Mucosa of descending colon (tissue), 3 donors: ENCODE results near the gene TEC. TPM values are rescaled to one million over a fixed set of nuclear protein-coding genes. Genes with fewer than 3 reads are reported as not detected.

Experiments
- ATAC-seq: fragments of 200-7000 bp; cut with Tn5 transposase; one replicate; pipeline ENCODE4 v1.9.1; 2020; ENCODE audit warnings: mild to moderate bottlenecking, moderate library complexity
- DNase-seq, 3 donors: peaks; one replicate each; pipeline ENCODE4 v3.0.0-alpha.2; 2020
- H3K36me3 ChIP-seq: fragments of 200-600 bp; one replicate; pipeline ENCODE4 v1.8.0; 2021; ENCODE audit warnings: low read depth, mild to moderate bottlenecking
- H3K4me1 ChIP-seq: fragments of 200-600 bp; one replicate; pipeline ENCODE4 v1.8.0; 2021; ENCODE audit warnings: low read depth, mild to moderate bottlenecking
- H3K4me3 ChIP-seq: fragments of 200-600 bp; one replicate; pipeline ENCODE4 v1.8.0; 2021; ENCODE audit warnings: mild to moderate bottlenecking
- H3K9me3 ChIP-seq: fragments of 200-600 bp; one replicate; pipeline ENCODE4 v1.8.0; 2021; ENCODE audit warnings: mild to moderate bottlenecking
- CTCF ChIP-seq: fragments of 200-600 bp; IDR thresholded peaks from one replicate; pipeline ENCODE4 v1.8.0; 2022; ENCODE audit warnings: antibody characterized with exemption, mild to moderate bottlenecking
- intact Hi-C, 2 donors: fragments of 100-400 bp; cut with DNase I in 1 of 2; cut with micrococcal nuclease in 1 of 2; formaldehyde crosslinking; loops; one replicate each; pipeline versions ENCODE4 v1.11.0 to v1.11.1; 2022; cut with DNase I, micrococcal nuclease
- total RNA-seq, 3 donors: library from RNA; stranded (reverse); fragmentation: NEBNext Ultra II Directional in 2 of 3; extraction: Animal tissue kit (Norgen Biotek cat#: 25700) in 2 of 3; gene quantifications; one replicate each; pipeline versions ENCODE4 v1.2.1 to v1.2.4, GENCODE V29; 2021 to 2023
- donor health status: DM: no; HTN: no; CAD: no; lungs with moderate emphysema.
- donor health status: DM: no; HTN: no; CAD: no.
- donor health status: DM: no; HTN: yes; CAD: no.

The TEC gene
- total RNA-seq, 3 donors from 2014 or later = 3.4 to 4.0 (median 3.8) TPM

DNA sequence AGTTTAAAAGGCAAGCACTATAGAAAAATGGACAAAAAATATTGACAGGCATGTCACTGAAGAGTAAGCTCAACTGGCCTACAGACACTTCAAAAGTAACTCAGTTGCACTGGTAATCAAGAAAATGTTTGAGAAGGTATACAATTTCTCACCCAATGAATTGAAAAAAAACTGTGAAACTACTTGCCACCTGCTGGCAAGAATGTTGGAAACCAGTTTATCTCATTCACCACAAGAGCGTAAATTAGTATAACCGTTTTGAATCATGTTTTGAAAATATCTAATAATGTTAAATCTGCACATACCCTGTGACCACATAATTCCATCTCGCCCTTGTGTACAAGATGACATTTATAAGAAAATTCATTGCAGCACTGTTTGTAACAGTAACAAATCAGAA is 167.3 kb downstream of the TEC start:
- ATAC-seq (no peak), DNase-seq (no peak)
- intact Hi-C loops = no loop called here
- no peak for TF ChIP-seq CTCF
- no peaks in the 10 kb centered on the region for H3K9me3 ChIP-seq
- no peaks in the 10 kb centered on the region for H3K4me1 ChIP-seq
- no peaks in the 10 kb centered on the region for H3K36me3 ChIP-seq
- H3K4me3 ChIP-seq = no peak overlapping the region

GRCh38 chr4:48100256-48100655 is 169.4 kb downstream of the TEC start:
- no peak for TF ChIP-seq CTCF
- Histone ChIP-seq H3K4me3 (no peak overlapping the region), H3K4me1 (no peaks in the 10 kb centered on the region), H3K36me3 (no peaks in the 10 kb centered on the region), H3K9me3 (no peaks in the 10 kb centered on the region)
- ATAC-seq = no peak
- DNase-seq = no peak
- intact Hi-C loops = no loop called here

DNA sequence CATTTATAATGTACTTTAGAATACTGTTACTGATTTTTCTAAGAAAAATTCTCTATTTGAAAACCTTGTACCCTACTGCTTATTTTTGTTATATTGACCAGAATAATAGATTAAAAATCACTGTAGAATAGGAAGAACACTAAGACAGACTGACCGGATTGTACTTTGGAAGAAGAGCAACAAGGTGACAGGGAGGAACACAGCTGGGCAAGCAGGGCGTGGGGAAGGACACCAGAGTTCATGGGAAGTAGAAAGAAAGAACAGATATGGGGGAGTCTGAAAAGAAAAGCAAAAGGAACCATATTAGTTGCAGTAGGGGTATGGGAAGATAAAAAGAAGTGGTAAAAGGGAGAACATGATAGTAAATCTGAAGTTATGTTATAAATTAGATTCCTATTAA is 174.2 kb downstream of the TEC start:
- ATAC-seq (peak; percentile 34), DNase-seq (no peak)
- Histone ChIP-seq H3K9me3 (no peaks in the 10 kb centered on the region), H3K36me3 (no peaks in the 10 kb centered on the region), H3K4me1 (no peaks in the 10 kb centered on the region), H3K4me3 (no peak overlapping the region)
- intact Hi-C loops = no loop called here
- TF ChIP-seq CTCF = no peak

GRCh38 chr4:48093991-48094416 is 175.6 kb downstream of the TEC start:
- H3K4me3 ChIP-seq = no peak overlapping the region
- ATAC-seq (peak; percentile 99), DNase-seq (peak; percentile 45 to 49 (median 46))
- intact Hi-C loops = no loop called here
- no peaks in the 10 kb centered on the region for H3K4me1 ChIP-seq
- no peaks in the 10 kb centered on the region for H3K9me3 ChIP-seq
- no peaks in the 10 kb centered on the region for H3K36me3 ChIP-seq
- TF ChIP-seq CTCF = no peak

DNA sequence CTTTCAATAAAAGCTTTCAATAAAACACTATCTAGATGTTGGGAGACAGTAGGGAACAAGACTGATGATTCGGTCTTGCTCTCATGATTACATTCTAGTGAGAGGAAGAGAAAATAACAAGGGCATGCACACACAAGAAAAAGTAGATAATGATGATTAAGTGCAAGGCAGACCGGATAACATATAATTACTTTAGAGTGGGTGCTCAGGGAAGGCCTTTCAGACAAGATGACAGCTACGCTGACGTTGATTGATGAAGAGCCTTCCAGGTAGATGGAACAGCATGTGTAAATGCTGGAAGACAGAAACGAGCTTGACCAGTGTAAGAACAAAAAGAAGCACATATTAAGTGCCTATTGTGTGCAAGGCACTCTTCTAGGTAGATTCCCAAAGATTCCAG is 179.0 kb downstream of the TEC start:
- H3K9me3 ChIP-seq = no peaks in the 10 kb centered on the region
- H3K4me3 ChIP-seq = no peak overlapping the region
- DNase-seq = no peak
- intact Hi-C loops = no loop called here
- H3K4me1 ChIP-seq = no peaks in the 10 kb centered on the region
- no peaks in the 10 kb centered on the region for H3K36me3 ChIP-seq
- ATAC-seq = no peak
- TF ChIP-seq CTCF = no peak
